SK-N-DZ (cell line): ENCODE results near the gene CNTN4.
"Not testable (repeated sequence)": the region's sequence is repeated elsewhere in the genome, so short reads cannot be mapped to it uniquely, and the experiment has no call there.

Source experiments
- DNase-seq: peaks from one replicate; pipeline ENCODE4 v3.0.0-alpha.2; 2015; ENCODE audit warnings: low spot score

The CNTN4 gene

DNA sequence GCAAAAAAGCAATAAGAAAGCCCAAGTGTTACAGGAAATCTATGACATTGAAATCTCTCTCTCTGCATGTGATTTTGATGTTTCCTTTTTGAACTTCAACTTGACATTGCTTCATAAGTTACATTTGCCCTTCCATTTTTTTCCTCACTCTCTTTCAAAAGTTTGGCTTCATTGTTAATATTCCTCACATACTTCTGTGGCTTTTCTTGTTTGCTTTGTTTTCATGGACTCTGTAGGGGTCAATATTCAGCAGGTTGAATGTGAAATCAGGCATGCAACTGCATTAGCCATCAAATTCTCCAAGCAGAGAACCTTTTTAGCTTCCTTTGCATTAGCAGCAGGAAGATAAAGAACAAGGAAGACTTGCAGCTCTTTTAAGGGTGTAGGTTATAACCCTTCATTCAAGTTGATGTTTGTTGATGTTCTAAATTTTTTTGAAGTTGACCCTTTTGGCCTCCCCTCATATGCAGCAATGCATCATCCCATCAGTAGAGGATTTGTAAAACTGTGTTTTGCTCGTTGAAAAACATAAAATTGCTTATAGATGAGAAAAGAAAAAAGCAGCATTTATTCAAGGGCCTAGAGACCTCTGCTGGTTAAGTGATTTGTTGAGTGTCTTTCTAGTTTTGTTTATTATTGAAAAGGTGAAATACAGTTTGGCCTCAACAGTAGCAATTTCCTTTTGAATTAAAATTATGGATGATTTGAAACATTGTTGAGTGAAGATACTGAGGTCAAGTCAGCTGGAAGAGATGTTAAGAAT is 800.1 kb downstream of the CNTN4 start:
- no peak for DNase-seq

DNA sequence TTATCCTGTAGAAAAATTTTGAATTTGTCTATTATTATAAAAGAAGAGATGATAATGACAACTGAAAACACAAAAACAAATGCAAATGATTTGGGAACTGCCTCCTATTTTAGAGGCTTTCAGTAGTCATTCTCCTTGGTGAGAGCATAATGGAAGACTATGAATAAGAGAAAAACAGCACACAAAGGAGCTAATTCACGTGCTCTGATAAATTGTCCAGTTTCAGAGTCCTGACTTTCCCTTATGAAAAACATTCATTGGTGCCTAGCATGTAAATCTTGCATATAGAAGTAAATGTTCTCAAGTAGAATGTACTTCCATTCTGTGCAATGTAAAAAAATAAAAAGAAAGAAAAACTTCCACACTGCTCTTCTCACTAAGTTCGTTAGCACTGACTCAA is 805.4 kb downstream of the CNTN4 start:
- no peak for DNase-seq

DNA sequence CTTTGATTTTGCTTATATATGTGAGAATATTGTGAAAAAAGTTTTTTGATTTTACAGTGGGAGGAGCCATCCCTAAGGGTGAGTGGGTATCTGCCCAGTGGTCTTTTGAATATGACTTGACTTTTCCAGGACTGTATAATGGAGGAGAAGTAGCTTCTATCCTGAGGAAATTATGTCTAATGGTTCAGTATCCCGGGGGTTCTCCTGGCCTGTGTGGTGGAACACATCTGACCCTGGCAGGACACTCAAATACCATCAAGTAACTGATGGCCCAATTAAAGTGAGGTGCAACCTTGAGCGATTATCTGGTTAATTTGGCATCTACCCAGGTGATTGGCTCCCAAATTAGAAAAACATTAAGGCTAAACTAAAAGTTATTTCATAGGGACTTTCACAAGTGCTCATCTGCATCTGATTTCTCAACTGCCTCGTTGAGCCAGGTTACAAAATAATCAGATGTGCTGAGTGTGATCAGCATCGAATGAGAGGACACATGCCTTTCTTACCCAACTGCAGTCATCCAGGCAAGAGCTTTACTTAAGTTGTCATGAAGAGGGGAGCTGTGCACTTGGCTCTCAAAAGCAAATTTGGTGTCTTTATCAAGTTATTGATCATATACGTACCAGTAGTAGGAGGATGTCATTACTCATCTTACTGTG is 810.2 kb downstream of the CNTN4 start:
- DNase-seq: no peak

DNA sequence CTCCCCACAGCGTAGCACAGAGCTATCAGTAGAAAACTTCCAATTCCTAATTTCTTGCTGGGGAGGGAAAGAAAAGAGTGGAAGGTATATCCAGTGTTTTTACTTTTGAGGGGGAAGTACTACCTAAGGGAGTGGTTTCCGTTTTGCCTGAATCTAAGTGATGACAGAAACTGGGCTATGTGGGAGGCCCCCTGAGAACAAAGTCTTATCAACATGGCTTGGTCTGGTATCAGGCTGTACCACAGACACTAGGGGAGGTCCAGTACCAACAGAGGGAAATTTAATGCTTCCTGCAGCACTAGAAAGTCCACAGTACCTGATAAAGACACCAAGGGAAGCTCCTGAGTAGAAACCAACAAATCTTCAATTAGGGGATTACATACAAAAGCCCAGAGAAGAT is 812.3 kb downstream of the CNTN4 start:
- no peak for DNase-seq

DNA sequence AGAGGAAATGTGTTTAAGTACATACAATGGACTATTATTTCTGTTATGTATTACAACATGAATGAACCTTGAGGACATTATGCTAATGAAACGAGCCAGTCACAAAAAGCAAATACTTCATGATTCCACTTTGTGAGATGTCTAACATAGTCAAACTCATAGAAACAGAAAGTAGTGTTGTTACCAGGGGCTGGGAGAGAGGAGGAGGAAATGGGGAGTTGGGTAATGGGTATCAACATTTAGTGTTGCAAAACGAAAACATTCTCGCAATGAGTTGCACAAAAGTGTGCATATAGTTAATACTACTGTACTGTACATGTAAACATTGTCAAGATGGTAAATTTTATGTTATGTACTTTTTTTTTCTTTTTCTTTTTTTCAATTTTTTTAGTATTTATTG is 817.2 kb downstream of the CNTN4 start:
- no peak for DNase-seq

DNA sequence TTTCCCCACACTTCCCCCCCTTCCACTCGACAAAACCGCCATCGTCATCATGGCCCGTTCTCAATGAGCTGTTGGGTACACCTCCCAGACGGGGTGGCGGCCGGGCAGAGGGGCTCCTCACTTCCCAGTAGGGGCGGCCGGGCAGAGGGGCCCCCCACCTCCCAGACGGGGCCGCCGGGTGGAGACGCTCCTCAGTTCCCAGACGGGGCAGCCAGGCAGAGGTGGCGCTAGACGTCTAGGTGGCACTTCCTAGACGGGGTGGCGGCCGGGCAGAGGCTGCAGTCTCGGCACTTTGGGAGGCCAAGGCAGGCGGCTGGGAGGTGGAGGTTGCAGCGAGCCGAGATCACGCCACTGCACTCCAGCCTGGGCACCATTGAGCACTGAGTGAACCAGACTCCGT is 818.0 kb downstream of the CNTN4 start:
- not testable (repeated sequence) for DNase-seq

DNA sequence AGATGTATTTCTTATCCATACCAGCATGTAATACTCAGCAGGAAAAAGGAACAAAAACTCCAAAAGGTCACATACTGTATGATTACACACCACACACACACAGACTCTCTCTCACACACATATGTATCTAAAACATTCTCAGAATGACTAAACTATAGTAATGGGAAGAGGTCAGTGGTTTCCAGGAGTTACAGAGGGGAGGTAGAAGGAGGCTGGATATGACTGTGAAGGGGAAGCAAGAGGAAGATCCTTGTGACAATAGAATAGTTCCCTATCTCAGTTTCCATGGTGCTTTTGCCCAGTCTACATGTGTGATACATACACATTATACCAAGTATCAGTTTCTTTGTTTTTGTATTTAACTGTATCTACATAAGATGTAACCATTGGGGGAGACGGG is 821.4 kb downstream of the CNTN4 start:
- DNase-seq: no peak

DNA sequence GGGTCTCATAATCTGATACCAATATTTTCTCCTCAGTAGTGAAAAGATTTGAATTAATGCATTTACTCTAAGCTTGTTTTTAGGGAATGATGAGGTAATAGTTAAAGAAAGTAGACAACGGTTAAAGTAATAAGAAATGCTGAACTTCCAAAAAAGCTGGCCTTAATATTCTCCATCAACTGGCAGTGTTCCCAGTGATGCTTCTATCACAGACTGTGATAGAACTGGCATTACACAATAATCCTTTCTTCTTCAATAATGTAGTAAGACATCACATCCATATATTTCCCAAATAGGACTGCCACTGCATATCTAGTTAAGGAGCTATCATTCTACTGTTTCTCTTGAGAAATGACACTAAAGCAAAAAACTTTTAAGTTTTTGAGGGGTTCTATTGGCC is 822.8 kb downstream of the CNTN4 start:
- DNase-seq: no peak

DNA sequence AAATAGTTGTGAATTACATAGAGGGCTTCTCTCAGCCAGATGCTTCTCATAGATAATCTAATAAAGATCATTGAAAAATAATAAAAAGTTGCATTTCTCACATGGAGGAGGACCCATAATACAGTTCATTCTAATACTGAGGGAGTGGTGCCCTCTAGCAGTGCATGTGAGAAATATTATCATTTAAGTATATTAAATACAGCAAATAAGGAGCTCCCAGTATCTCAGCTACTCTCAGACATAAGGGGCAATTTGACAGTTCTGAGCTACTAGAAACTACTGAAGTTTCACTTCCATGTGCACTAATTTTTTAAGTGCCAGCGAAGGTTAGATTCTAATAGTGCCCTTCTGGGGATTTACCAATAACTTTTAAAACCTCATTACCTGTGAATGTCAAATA is 823.2 kb downstream of the CNTN4 start:
- peak; percentile 35 for DNase-seq

DNA sequence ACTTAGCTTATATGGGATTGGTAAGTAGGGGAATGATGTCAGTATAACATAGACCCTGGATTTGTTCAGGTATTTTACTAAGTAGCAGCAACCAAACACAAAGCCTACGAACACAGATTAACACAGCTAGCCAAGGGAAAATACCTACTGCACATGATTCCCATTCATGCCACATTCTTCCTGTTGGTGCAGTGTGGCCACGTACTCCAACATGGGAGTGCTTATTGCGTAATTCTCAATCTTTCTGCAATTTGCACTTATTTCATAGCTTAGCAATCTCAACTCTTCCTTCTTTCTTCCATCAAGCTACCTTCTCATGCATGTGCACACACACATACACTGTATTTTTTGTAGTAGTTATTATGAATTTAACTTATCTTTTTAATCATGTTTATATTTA is 824.7 kb downstream of the CNTN4 start:
- no peak for DNase-seq

DNA sequence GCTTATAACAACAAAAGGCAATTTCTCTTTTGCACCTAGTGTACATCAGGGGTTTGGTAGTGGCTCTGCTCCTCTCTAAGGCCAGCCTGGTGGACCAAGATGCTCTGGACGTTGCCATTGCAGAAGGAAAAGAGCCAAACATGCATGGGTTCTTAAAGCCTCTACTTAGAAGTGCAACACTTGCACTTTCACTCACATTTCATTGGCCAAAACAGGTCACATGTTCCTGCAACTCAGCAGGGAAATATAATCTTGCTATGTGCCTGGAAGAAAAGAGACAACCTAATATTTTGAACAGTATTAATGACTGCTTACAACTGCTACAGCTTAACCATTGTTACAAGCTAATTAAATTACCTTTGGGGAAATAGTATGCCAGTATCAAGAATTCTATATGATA is 828.6 kb downstream of the CNTN4 start:
- no peak for DNase-seq

DNA sequence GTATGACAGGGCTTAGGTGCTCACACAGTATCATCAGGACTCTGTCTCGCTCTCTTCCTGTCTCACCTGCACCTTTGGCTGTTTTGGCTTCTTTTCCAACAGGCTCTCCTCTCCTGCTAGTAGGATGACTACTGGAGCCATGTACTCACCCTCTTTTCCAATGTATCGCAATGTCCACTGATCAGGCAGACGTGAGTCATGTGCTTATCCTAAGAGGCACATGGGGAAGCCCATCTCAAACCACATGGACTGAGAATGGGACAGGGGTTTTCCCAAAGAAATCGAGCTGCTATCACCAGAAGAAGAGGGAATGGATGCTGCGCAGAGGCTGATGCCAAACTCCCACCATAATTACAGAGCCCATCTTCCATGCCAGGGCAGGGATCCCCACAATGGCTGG is 830.9 kb downstream of the CNTN4 start:
- DNase-seq: no peak

DNA sequence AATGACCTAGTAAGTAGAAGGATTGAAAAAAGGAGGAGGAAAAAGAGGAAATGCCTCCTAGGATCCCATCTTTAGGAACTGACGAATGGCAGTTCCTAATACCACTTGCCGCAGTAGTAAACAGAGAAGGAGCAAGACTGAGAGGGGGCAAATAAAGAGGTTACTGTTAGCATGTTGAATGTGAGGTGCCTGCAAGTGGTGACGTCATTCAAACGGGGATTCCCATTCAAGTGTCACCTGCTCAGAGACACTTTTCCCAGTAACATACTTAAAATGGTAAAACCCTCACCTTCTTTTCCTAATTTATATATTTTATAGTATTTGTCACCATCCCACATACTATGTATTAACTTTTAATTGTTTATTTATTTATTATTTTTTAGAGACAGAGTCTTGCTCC is 832.6 kb downstream of the CNTN4 start:
- DNase-seq: no peak

DNA sequence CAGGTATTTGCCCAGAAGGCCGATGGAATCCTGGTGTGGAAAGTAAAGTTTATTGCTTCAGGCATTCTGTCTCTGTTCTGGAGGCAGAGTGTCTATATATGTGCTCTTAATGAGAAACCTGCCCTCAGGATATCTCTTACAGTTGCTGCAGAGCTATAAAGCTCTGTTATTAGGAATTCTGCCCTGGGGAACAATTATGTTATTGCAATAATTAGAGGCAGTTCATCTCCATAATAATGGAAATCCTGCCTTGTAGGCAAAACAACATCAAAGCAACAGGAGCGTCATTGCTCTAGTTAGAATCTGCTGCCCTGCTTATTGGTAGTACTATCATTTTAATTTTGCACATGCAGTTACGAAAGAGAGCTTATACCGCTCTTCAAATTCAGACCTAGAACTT is 835.9 kb downstream of the CNTN4 start:
- DNase-seq: no peak

DNA sequence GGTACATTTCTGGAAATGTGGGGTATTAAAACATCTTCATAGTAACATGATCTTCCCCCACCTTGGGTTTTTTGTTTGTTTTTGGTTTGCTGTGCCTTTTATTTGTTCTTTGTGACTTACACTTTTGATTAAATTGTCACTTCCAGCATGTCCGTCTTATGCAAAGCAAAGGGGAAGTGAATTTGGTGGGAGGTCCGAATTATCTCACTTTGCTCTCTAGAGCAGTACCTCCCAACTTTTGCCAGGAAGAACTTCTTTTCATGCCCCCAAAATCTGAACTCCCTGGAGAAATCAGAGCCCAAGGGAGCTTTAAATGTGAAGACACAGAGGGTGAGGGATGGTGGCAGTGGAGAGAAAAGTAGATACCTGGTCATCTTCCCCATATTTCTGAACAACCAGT is 838.4 kb downstream of the CNTN4 start:
- DNase-seq: no peak

DNA sequence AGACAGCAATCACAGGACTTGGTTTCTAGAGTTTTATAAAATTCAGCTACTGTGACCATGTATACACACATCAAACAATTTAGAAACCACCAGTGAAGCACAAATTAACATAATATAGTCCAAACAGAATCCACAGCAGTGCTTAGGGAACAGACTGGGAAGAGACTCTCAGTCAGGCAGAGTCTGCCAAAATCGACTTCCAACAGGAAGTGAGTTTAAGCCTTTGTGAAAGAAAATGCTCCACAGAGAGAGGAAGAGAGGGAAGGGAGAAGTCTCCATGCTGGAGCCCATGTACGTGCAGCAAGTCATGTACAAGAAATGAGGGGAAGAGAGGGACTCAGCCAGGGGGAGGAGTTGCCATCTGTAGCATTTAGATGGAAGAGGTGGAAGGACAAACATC is 838.9 kb downstream of the CNTN4 start:
- DNase-seq: no peak

DNA sequence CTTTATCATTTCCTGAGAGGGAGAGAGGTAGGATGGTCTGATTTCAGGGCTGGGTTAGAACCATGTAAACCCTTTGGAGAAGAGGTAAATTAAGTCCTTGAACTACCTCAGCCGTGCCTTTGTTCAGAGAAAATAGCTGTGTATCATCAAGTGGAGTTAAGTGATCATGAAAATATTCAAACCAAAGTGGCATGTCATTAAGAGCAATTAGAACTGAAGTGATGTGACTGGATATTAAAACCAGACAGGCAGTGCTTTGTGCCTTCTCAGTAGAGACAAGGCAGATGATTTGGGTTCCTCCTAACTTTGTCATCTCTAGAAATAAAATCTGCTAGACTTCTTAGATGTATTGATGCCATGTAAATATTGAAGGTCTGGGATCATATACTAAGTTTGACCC is 840.0 kb downstream of the CNTN4 start:
- peak; percentile 11 for DNase-seq

DNA sequence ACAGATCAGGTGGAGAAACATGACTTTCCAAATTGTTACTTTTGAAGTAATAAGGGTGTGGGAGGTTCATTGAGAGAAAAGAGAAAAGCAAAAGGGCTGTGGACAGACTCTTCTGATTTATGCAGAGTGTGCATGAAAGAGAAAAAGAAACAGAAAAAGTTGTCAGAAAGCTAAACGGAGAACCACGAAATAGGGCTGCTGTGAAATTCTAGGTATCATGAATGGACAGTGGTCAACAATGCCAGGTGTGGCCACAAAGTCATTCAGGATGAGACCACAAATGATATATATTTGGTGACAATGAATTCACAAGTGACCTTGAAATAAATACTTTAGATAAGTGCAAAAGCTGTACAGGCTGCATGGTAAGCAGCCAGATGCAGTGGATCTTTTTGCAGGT is 841.4 kb downstream of the CNTN4 start:
- DNase-seq: no peak

DNA sequence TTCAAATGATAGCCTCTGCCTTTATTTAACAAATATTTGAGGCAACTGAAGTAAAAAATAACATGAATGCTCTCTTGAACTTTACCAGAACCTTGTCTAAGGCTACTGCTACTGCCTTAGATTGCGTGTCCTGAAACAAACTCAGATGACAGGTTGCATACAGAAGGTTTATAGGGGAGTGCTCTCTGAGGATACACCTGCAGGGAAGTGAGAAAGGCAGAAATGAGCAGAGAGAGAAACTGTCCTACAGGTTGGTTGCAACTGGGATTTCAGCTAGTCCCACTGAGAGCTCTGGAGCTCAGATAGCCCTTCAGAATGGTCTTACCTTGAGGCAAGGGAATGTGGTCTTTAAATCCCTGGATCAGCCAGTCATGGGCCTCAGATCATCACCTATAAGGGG is 846.0 kb downstream of the CNTN4 start:
- no peak for DNase-seq

DNA sequence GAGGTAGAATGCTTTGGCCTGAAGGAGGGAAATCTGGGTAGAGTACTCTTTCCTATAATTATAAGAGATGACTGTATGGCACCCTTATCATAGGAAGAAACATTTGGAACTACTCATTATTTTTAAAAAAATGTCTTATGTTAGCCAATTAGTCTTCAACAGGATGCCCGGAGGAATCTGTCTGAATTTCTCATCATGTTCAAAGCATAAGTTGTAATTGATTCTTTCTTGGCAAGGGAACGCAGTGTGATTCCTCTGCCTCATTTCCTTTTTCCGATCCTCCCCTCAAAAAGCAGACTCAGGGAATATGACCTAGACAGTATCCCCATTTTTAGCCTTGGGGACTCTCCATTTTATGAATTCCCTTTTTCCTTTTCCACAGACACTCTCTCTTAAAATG is 846.5 kb downstream of the CNTN4 start:
- no peak for DNase-seq

DNA sequence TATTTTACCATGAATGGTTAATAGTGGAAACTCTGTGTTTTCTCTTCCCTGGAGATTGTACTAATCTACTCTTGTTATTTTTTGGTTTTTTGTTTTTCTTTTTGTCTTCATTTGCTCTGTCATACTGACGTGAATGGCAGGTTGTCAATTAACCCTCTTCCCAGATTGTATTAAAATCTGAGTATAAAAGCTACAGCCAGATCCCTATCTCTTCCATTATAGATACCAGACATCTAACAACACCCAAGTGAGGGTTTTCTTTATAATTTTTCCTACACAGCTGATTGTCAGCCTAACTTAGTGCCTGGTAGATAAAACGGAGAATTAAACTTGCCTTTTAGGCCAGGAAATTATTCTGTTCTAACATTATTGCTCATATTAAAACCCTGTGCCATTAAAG is 848.9 kb downstream of the CNTN4 start:
- peak; percentile 56 for DNase-seq

DNA sequence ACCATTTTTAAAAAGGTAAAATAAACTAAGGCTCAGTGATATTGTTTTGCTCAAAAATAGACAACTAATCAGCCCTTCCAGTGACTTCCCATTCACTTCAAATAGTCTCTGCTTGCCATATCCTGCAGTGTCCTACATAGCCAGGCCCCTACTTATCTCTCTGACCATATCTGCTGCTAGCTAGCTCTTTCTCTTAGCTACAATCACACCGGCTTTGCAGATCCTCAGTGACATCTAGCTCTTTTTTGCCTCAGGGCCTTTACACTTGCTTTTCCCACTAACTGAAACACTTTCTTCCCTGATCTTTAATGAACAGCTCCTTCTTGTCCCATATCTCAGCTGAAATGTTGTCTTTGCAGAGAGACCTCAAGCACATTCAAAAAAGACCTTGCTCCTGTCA is 850.2 kb downstream of the CNTN4 start:
- no peak for DNase-seq

DNA sequence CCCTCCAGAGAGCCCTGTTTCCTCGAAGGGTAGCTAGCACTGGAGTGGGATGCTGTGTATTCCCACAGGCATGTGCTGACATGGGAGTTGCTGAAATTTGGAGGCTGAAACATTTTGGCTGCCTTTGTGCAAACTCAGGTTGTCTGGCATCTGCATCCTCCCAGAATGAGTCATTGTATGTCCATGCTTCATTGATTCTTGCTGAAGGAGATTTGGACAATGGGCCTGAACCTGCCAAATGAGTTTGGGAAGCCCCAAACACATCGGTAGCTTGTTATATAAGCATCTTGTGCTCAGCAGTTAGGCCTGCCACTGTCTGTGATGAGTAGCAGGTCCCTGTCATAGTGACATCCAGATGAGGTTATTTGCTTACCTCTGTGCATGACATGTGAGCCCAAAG is 851.5 kb downstream of the CNTN4 start:
- no peak for DNase-seq

DNA sequence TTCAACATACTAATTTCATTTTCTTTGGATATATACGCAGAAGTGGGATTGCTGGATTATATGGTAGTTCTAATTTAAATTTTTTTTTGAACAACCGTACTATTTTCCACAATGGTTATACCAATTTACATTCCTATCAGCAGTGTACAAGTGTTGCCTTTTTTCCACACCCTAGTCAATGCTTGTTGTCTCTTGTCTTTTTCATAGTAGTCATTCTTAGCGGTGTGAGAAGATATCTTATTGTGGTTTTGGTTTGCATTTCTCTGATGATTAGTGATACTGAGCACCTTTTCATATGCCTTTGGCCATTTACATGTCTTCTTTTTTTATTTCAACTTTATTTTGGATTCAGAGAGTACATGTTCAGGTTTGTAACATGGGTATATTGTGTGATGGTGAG is 858.4 kb downstream of the CNTN4 start:
- DNase-seq: no peak
